GM18868 (cell line): ENCODE measurements around the gene RNPEPL1.

Experiments
- ATAC-seq: cut with Tn5 transposase; IDR thresholded peaks from one replicate; pipeline ENCODE4 v1.9.1; 2021; ENCODE audit warnings: mild to moderate bottlenecking, moderate library complexity; ENCODE audit not compliant: unreplicated experiment

Gene RNPEPL1

DNA sequence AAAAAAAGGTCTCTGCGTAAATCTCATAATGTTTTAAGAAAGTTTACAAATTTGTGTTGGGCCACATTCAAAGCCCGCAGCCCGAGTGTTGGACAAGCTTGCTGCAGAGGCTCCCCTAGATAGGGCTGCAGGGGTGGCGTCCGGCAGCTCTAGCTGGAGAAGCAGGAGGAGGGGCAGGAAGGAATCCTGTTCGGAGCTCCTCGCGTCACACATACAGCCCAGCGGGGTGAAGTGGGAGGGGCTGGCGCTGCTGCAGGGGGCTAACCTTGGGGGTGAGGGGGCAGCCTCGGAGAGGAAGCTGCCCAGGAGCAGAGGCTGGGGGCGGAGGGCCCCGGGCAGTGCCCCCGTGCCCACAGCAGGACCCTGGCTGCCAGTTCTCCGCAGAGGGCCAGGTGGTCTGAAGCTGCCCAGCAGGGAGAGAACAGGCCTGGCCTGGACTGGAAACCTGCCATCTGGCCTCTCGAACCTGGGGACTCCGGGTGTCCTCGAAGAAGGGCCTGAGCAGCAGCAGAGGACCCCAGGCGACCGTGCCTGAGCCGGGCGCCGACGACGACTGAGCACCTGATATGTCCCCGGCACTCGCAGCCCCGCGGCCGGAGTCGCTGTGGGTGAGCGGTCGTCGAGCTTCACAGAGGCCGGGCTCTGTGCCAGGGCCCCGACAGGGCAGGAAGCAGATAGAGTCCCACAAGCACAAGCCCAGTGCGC is 54.4 kb downstream of the RNPEPL1 start:
- no peak for ATAC-seq

DNA sequence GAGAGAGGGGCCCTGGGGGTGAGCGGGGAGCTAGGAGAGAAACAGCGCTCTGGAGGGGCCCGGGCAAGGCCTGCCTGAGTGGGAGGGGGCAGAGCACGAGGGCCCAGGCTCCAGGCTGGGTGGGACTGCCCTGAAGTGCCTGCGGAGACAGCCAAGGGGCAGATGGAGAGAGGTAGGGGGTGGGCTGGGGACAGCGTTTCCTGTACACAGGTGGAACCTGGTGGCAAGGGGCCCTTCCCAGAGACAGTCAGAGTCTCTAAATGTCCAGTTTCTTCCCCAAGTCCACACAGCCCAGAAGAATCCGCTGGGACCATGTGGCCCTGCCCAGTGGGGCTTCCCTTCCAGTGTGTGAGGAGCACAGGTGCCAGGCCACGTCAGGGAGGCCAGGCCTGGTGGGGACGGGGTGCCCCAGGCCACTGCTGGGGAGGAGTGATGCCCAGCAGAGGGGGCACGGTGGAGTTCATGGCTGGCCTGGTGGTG is 55.3 kb downstream of the RNPEPL1 start:
- no peak for ATAC-seq

DNA sequence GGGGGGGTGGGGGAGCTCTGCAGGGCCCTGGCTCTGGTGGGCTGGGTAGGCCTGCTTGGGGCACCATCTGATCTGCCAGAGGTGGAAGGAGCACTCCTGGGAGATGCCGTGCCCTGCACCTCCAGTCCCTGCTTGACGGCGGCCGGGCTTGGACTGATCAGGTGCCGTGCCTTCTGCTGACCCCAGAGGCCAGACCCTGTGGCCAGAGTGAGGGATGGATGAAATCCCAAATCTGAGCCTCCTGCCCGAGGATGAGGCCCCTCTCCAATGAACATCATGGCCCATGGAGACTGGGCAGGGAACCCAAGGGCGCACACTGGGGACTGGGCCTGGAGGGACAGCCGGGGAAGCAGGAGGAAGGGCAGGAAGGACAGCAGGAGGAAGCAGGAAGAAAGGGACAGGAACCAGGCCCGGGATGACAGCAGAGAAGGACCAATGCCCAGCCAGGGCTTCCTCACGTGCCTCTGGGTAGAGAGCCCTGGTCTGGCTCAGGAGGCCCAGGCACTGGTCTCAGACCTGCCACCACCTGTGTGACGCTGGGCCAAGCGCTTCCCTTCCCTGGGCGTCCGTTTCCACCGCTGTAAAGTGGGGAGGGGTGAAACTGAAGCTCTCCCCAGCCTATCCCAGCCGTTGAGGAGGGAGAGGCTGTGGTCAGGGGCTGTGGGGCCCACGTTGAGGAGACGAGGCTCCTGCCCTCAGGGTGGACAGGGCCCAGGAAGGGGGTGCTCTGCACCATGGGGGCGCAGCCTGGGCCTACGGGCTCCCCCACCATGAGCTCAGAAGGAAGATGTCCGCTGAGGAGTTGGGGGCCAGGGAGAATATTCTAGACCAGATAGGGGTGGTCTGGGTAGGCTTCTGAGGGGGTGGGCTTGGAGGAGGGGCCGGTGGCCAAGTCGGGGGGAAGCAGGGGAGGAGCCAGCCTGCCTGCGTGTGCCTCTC is 56.0 kb downstream of the RNPEPL1 start:
- ATAC-seq, result no peak

GRCh38 chr2:240624950-240625621 is 56.8 kb downstream of the RNPEPL1 start, which contains the start of gene GPR35:
GPR35 (plus strand) TSS chr2:240625480; CDS start chr2:240629953, 4,473 bp downstream.
- no peak for ATAC-seq

GRCh38 chr2:240626531-240627300 is 58.4 kb downstream of the RNPEPL1 start:
- ATAC-seq, result no peak

GRCh38 chr2:240627736-240628506 is 59.6 kb downstream of the RNPEPL1 start:
- ATAC-seq, result no peak

GRCh38 chr2:240628507-240628807 is 60.2 kb downstream of the RNPEPL1 start:
- ATAC-seq, result no peak

GRCh38 chr2:240628808-240629618 is 60.7 kb downstream of the RNPEPL1 start:
- no peak for ATAC-seq

DNA sequence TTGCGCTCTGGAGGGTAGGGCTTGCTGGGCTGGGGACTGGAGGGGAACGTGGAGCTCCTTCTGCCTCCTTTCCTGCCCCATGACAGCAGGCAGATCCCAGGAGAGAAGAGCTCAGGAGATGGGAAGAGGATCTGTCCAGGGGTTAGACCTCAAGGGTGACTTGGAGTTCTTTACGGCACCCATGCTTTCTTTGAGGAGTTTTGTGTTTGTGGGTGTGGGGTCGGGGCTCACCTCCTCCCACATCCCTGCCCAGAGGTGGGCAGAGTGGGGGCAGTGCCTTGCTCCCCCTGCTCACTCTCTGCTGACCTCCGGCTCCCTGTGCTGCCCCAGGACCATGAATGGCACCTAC is 61.3 kb downstream of the RNPEPL1 start:
- ATAC-seq, result no peak

DNA sequence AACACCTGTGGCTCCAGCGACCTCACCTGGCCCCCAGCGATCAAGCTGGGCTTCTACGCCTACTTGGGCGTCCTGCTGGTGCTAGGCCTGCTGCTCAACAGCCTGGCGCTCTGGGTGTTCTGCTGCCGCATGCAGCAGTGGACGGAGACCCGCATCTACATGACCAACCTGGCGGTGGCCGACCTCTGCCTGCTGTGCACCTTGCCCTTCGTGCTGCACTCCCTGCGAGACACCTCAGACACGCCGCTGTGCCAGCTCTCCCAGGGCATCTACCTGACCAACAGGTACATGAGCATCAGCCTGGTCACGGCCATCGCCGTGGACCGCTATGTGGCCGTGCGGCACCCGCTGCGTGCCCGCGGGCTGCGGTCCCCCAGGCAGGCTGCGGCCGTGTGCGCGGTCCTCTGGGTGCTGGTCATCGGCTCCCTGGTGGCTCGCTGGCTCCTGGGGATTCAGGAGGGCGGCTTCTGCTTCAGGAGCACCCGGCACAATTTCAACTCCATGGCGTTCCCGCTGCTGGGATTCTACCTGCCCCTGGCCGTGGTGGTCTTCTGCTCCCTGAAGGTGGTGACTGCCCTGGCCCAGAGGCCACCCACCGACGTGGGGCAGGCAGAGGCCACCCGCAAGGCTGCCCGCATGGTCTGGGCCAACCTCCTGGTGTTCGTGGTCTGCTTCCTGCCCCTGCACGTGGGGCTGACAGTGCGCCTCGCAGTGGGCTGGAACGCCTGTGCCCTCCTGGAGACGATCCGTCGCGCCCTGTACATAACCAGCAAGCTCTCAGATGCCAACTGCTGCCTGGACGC is 61.9 kb downstream of the RNPEPL1 start:
- no peak for ATAC-seq
